HepG2 (cell line): Measurements from ENCODE around the gene BRD2. TPM values are rescaled to one million over a fixed set of nuclear protein-coding genes. Genes with fewer than 3 reads are reported as not detected.

Experiments
- HNRNPH1 ChIP-seq: fragments of 200-400 bp; formaldehyde crosslinking; optimal IDR thresholded peaks from 2 replicates; pipeline ENCODE3; 2017; ENCODE audit warnings: mild to moderate bottlenecking, low read depth, low read length
- IKZF1 ChIP-seq: fragments of 450-650 bp; IDR thresholded peaks from 2 replicates; pipeline ENCODE4 v1.7.1; 2016
- SP2 ChIP-seq: sonication (generic); formaldehyde crosslinking; IDR thresholded peaks from 2 replicates; pipeline ENCODE4 v1.5.1; 2020; ENCODE audit warnings: mild to moderate bottlenecking, missing genetic modification reagents
- WIZ ChIP-seq: sonication (generic); formaldehyde crosslinking; IDR thresholded peaks from 2 replicates; pipeline ENCODE4 v1.5.1; 2020; ENCODE audit warnings: mild to moderate bottlenecking, missing genetic modification reagents
- ZNF530 ChIP-seq: sonication (generic); formaldehyde crosslinking; IDR thresholded peaks from 2 replicates; pipeline ENCODE4 v1.5.0; 2020; ENCODE audit warnings: low read depth, mild to moderate bottlenecking, missing genetic modification reagents
- ZNF776 ChIP-seq: sonication (generic); formaldehyde crosslinking; IDR thresholded peaks from 2 replicates; pipeline ENCODE4 v1.4.0; 2020; ENCODE audit warnings: mild to moderate bottlenecking, missing genetic modification reagents
- polyA plus RNA-seq, 8 experiments: library from polyadenylated mRNA; depleted of rRNA in 3 of 8; stranded (reverse) in 7 of 8; unstranded in 1 of 8; fragments of >200 nt; fragmentation: Illumina TruSeq in 4 of 8; extraction: Trizol in 4 of 8; gene quantifications; 2 replicates each; pipeline versions ENCODE4 v1.2.1 to v1.2.3, GENCODE V29; 2011 to 2016; ENCODE audit warnings: low read depth in 4 of 8, missing spikeins in 1 of 8, mixed read lengths in 1 of 8; ENCODE audit not compliant: insufficient read depth in 1 of 8
- total RNA-seq, 5 experiments: library from RNA; depleted of rRNA; stranded (reverse); fragments of >200 nt; fragmentation: Illumina TruSeq; extraction: Trizol; gene quantifications; 2 replicates each; pipeline ENCODE4 v1.2.3, GENCODE V29; 2016; ENCODE audit warnings: low read depth in 1 of 5
- TF ChIP-seq, protein P1 (sequence below): sonication (generic); formaldehyde crosslinking; conservative IDR thresholded peaks from 2 replicates; pipeline ENCODE4 v1.4.0; 2020; ENCODE audit warnings: missing genetic modification reagents
- TF ChIP-seq, protein P2 (sequence below): sonication (generic); formaldehyde crosslinking; IDR thresholded peaks from 2 replicates; pipeline ENCODE4 v1.5.1; 2020; ENCODE audit warnings: mild to moderate bottlenecking, missing genetic modification reagents, moderate library complexity
- TF ChIP-seq, protein P3 (sequence below): sonication (generic); formaldehyde crosslinking; IDR thresholded peaks from 2 replicates; pipeline ENCODE4 v1.4.0; 2020; ENCODE audit warnings: missing genetic modification reagents, borderline replicate concordance
- TF ChIP-seq, protein P4 (sequence below): sonication (generic); formaldehyde crosslinking; IDR thresholded peaks from 2 replicates; pipeline ENCODE4 v1.4.0; 2020; ENCODE audit warnings: missing genetic modification reagents, borderline replicate concordance
- TF ChIP-seq, protein P5 (sequence below): sonication (generic); formaldehyde crosslinking; IDR thresholded peaks from 2 replicates; pipeline ENCODE4 v1.9.0; 2021; ENCODE audit warnings: missing genetic modification reagents, borderline replicate concordance
- TF ChIP-seq, protein P6 (sequence below): sonication (generic); formaldehyde crosslinking; IDR thresholded peaks from 2 replicates; pipeline ENCODE4 v1.4.0; 2020; ENCODE audit warnings: low read depth, missing genetic modification reagents

BRD2 gene
- total and polyA plus RNA-seq, 2 of the 13 experiments (the other 11 are each of a cell fraction or from before 2014, with no cell fraction given) = 143 to 202 TPM

DNA sequence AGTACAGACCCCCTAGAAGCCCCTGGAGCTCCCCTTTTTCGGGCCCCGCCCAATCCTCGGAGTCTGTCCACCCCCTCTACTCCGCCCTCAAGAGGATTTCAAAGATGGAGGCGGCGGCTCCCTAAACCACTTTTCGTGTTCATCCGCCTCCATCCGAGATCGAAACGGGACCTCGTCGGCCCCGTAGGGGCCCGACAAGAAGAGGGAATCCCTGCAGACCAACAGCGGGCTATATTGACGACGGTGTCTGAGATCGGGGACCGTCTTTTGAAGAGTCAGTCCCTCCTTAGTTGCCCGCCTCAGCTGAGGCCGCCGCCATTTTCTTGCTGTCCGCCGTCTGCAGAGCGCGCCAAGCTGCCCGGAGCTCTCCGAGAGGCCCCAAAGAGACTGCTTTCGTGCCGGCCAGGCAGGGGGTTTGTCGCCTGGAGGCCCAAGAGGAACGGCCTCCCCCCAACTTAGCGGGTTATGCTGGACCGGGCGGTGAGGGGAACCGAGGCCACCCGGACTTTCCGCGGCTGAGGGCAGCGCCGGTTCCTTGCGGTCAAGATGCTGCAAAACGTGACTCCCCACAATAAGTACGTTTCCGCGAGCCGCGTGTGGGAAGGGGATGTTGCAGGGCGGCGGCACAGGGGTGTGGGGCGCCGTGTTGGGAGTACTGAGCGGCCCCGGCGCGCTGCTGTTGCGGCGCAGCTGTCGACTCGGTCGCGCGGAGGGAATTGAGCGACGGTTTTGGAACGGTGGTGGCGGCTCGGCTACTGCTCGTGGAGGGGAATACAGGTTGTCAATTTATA is 4.2 kb downstream of the BRD2 start (continued):
- TF ChIP-seq, protein P1, sequence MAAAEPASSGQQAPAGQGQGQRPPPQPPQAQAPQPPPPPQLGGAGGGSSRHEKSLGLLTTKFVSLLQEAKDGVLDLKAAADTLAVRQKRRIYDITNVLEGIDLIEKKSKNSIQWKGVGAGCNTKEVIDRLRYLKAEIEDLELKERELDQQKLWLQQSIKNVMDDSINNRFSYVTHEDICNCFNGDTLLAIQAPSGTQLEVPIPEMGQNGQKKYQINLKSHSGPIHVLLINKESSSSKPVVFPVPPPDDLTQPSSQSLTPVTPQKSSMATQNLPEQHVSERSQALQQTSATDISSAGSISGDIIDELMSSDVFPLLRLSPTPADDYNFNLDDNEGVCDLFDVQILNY (CRISPR knock-in tag) = no peak
- TF ChIP-seq, protein P2, sequence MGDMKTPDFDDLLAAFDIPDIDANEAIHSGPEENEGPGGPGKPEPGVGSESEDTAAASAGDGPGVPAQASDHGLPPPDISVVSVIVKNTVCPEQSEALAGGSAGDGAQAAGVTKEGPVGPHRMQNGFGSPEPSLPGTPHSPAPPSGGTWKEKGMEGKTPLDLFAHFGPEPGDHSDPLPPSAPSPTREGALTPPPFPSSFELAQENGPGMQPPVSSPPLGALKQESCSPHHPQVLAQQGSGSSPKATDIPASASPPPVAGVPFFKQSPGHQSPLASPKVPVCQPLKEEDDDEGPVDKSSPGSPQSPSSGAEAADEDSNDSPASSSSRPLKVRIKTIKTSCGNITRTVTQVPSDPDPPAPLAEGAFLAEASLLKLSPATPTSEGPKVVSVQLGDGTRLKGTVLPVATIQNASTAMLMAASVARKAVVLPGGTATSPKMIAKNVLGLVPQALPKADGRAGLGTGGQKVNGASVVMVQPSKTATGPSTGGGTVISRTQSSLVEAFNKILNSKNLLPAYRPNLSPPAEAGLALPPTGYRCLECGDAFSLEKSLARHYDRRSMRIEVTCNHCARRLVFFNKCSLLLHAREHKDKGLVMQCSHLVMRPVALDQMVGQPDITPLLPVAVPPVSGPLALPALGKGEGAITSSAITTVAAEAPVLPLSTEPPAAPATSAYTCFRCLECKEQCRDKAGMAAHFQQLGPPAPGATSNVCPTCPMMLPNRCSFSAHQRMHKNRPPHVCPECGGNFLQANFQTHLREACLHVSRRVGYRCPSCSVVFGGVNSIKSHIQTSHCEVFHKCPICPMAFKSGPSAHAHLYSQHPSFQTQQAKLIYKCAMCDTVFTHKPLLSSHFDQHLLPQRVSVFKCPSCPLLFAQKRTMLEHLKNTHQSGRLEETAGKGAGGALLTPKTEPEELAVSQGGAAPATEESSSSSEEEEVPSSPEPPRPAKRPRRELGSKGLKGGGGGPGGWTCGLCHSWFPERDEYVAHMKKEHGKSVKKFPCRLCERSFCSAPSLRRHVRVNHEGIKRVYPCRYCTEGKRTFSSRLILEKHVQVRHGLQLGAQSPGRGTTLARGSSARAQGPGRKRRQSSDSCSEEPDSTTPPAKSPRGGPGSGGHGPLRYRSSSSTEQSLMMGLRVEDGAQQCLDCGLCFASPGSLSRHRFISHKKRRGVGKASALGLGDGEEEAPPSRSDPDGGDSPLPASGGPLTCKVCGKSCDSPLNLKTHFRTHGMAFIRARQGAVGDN = peak; percentile 12; the same call in 1 of the 2 replicates
- peak; percentile 26 for TF ChIP-seq ZNF776 (CRISPR knock-in tag)
- no peak for TF ChIP-seq HNRNPH1
- TF ChIP-seq ZNF530 (CRISPR knock-in tag) = no peak
- TF ChIP-seq, protein P3, sequence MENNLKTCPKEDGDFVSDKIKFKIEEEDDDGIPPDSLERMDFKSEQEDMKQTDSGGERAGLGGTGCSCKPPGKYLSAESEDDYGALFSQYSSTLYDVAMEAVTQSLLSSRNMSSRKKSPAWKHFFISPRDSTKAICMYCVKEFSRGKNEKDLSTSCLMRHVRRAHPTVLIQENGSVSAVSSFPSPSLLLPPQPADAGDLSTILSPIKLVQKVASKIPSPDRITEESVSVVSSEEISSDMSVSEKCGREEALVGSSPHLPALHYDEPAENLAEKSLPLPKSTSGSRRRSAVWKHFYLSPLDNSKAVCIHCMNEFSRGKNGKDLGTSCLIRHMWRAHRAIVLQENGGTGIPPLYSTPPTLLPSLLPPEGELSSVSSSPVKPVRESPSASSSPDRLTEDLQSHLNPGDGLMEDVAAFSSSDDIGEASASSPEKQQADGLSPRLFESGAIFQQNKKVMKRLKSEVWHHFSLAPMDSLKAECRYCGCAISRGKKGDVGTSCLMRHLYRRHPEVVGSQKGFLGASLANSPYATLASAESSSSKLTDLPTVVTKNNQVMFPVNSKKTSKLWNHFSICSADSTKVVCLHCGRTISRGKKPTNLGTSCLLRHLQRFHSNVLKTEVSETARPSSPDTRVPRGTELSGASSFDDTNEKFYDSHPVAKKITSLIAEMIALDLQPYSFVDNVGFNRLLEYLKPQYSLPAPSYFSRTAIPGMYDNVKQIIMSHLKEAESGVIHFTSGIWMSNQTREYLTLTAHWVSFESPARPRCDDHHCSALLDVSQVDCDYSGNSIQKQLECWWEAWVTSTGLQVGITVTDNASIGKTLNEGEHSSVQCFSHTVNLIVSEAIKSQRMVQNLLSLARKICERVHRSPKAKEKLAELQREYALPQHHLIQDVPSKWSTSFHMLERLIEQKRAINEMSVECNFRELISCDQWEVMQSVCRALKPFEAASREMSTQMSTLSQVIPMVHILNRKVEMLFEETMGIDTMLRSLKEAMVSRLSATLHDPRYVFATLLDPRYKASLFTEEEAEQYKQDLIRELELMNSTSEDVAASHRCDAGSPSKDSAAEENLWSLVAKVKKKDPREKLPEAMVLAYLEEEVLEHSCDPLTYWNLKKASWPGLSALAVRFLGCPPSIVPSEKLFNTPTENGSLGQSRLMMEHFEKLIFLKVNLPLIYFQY (CRISPR knock-in tag) = no peak
- no peak for TF ChIP-seq IKZF1
- no peak for TF ChIP-seq WIZ (CRISPR knock-in tag)
- TF ChIP-seq, protein P4, sequence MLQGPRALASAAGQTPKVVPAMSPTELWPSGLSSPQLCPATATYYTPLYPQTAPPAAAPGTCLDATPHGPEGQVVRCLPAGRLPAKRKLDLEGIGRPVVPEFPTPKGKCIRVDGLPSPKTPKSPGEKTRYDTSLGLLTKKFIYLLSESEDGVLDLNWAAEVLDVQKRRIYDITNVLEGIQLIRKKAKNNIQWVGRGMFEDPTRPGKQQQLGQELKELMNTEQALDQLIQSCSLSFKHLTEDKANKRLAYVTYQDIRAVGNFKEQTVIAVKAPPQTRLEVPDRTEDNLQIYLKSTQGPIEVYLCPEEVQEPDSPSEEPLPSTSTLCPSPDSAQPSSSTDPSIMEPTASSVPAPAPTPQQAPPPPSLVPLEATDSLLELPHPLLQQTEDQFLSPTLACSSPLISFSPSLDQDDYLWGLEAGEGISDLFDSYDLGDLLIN (CRISPR knock-in tag) = no peak
- 0 out of 2 replicates have a peak, but pooled peaks have one; percentile 49 for TF ChIP-seq SP2
- TF ChIP-seq, protein P5, sequence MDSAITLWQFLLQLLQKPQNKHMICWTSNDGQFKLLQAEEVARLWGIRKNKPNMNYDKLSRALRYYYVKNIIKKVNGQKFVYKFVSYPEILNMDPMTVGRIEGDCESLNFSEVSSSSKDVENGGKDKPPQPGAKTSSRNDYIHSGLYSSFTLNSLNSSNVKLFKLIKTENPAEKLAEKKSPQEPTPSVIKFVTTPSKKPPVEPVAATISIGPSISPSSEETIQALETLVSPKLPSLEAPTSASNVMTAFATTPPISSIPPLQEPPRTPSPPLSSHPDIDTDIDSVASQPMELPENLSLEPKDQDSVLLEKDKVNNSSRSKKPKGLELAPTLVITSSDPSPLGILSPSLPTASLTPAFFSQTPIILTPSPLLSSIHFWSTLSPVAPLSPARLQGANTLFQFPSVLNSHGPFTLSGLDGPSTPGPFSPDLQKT (CRISPR knock-in tag) = no peak
- TF ChIP-seq, protein P6, sequence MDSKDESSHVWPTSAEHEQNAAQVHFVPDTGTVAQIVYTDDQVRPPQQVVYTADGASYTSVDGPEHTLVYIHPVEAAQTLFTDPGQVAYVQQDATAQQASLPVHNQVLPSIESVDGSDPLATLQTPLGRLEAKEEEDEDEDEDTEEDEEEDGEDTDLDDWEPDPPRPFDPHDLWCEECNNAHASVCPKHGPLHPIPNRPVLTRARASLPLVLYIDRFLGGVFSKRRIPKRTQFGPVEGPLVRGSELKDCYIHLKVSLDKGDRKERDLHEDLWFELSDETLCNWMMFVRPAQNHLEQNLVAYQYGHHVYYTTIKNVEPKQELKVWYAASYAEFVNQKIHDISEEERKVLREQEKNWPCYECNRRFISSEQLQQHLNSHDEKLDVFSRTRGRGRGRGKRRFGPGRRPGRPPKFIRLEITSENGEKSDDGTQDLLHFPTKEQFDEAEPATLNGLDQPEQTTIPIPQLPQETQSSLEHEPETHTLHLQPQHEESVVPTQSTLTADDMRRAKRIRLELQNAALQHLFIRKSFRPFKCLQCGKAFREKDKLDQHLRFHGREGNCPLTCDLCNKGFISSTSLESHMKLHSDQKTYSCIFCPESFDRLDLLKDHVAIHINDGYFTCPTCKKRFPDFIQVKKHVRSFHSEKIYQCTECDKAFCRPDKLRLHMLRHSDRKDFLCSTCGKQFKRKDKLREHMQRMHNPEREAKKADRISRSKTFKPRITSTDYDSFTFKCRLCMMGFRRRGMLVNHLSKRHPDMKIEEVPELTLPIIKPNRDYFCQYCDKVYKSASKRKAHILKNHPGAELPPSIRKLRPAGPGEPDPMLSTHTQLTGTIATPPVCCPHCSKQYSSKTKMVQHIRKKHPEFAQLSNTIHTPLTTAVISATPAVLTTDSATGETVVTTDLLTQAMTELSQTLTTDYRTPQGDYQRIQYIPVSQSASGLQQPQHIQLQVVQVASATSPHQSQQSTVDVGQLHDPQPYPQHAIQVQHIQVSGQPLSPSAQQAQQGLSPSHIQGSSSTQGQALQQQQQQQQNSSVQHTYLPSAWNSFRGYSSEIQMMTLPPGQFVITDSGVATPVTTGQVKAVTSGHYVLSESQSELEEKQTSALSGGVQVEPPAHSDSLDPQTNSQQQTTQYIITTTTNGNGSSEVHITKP = no peak
